ENCODE measurements around the gene IGFBP1.

- no peak for TF ChIP-seq CREB1 (IDR thresholded peaks at IDR 0.05; ENCODE audit: low read depth)
- no peak for TF ChIP-seq RAD21 (IDR thresholded peaks at IDR 0.05; ENCODE audit: low read depth)
- TF ChIP-seq USF1 (IDR thresholded peaks at IDR 0.05): no peak
- TF ChIP-seq YY1 (IDR thresholded peaks at IDR 0.05; ENCODE audit: low read depth): no peak
Observed at GRCh38 chr7:45919993-45920459, 31.7 kb downstream of the IGFBP1 start.

Measured in Ishikawa (cell line).